HFFc6 (cell line): ENCODE data around the gene FCGR3A. TPM values are rescaled to one million over a fixed set of nuclear protein-coding genes. Genes with fewer than 3 reads are reported as not detected.

Experiments used
- DNase-seq: peaks from one replicate; pipeline ENCODE4 v3.0.0-alpha.2; 2018
- H3K27ac Mint-ChIP-seq: 2 replicates; pipeline ENCODE4 v1.8.0; 2020; ENCODE audit warnings: mild to moderate bottlenecking, mixed read lengths
- H3K27me3 Mint-ChIP-seq: 2 replicates; pipeline ENCODE4 v1.8.0; 2021; ENCODE audit warnings: mild to moderate bottlenecking, moderate library complexity, mixed read lengths; ENCODE audit not compliant: insufficient read depth
- H3K36me3 Mint-ChIP-seq: 2 replicates; pipeline ENCODE4 v1.8.0; 2021; ENCODE audit warnings: low read depth, mixed read lengths
- H3K4me1 Mint-ChIP-seq: 2 replicates; pipeline ENCODE4 v1.8.0; 2020; ENCODE audit warnings: low read depth, mixed read lengths
- H3K4me3 Mint-ChIP-seq: 2 replicates; pipeline ENCODE4 v1.8.0; 2020; ENCODE audit warnings: mild to moderate bottlenecking, moderate library complexity, mixed read lengths
- H3K9me3 Mint-ChIP-seq: 2 replicates; pipeline ENCODE4 v1.8.0; 2020; ENCODE audit warnings: mild to moderate bottlenecking, mixed read lengths
- CTCF ChIP-seq: fragments of 200-600 bp; sonication (generic); IDR thresholded peaks from 2 replicates; pipeline ENCODE4 v1.5.0; 2021; ENCODE audit warnings: antibody characterized with exemption, mild to moderate bottlenecking
- total RNA-seq, 6 experiments: library from RNA; stranded (reverse); fragmentation: NEBNext Ultra II Directional; extraction: Animal tissue kit (Norgen Biotek cat#: 25700); gene quantifications; 2 replicates in 1 of 6; 3 replicates in 5 of 6; pipeline ENCODE4 v1.2.3, GENCODE V29; 2021

The FCGR3A gene
- total RNA-seq, 6 experiments from 2014 or later, result not detected

DNA sequence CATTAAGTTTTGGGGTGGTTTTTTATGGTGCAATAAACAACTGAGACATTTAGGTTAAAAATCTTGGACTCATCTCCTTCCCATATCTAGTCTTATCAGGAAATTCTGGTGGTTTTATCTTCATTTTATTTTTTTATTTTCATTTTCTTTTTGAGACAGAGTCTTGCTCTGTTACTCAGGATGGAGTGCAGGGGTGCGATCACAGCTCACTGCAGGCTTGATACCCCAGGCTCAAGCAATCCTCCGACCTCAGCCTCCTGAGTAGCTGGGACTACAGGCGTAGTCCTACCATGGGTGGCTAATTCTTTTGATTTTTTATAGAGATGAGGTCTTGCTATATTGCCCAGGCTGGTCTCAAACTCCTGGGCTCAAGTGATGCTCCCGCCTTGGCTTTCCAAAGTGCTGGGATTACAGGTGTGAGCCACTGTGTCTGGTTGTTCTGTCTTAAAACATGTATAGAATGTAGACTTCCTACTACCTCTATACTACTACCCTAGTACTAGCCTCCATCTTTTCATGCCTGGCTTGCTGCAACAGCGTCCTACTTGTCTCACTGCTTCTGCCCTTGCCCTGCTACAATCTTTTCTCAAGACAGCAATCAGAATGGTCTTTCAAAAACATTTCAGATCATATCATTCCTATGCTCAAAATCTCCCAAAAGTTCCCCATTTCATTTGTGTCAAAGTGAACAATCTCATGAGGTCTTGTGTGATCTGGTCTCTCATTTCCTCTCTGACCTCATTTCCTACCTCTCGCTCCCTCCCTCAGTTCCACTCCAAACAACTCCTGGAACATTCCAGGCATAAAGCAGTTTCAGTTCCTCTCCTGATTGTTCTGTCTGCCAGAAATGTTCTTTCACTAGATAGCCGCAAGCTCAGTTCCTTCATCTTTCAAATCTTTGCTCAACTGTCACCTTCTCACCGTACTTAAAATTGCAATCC lies 50.2 kb downstream of the FCGR3A start:
- Mint-ChIP-seq H3K36me3 (no peaks in the 10 kb centered on the region), H3K27me3 (peaks cover 19% of the 10 kb centered on the region), H3K9me3 (no peaks in the 10 kb centered on the region), H3K27ac (no peak overlapping the region), H3K4me3 (no peak overlapping the region), H3K4me1 (no peaks in the 10 kb centered on the region)
- no peak for DNase-seq
- no peak for TF ChIP-seq CTCF

DNA sequence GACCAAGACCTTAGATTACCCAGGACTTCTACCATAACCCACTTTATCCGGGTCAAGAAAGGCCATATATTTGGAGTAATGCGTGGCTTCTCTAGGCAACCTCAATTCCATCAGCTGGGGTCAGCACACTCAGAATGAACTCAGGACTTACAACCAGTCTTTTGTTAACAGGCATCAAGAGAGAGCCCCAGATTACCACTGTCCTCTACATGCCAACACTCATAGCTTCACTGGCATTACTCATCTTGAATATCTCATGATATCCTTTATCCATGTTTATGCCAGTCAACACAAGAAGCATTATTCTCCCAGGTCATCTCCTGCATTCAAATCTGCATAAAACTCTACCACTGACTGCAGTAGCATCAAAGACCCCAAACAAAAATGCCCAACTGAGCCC lies 51.0 kb downstream of the FCGR3A start:
- TF ChIP-seq CTCF, result no peak
- Mint-ChIP-seq H3K27ac (no peak overlapping the region), H3K27me3 (peaks cover 19% of the 10 kb centered on the region), H3K36me3 (no peaks in the 10 kb centered on the region), H3K4me1 (no peaks in the 10 kb centered on the region), H3K9me3 (no peaks in the 10 kb centered on the region), H3K4me3 (no peak overlapping the region)
- DNase-seq, result no peak

DNA sequence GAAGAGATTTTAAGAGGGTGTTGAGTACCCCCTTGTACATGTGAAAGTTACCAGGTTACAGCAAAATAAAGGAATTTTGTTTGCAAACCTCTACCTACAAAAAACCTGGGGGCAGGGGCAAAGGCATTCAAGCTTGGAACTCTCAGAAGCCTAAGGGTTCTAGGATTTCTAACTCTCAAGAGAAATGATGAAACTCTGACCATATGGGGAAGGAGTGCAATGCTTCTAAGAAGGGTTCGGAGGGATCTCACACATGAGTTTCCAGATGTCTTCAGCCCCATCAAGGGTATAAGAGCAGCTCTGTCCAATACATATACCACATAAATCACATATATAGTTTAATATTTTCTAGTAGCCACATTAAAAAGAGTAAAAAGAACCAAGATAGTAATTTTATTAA lies 51.7 kb downstream of the FCGR3A start:
- Mint-ChIP-seq H3K27ac (no peak overlapping the region), H3K4me1 (no peaks in the 10 kb centered on the region), H3K27me3 (peaks cover 19% of the 10 kb centered on the region), H3K36me3 (no peaks in the 10 kb centered on the region), H3K9me3 (no peaks in the 10 kb centered on the region), H3K4me3 (no peak overlapping the region)
- DNase-seq, result no peak
- TF ChIP-seq CTCF, result no peak

DNA sequence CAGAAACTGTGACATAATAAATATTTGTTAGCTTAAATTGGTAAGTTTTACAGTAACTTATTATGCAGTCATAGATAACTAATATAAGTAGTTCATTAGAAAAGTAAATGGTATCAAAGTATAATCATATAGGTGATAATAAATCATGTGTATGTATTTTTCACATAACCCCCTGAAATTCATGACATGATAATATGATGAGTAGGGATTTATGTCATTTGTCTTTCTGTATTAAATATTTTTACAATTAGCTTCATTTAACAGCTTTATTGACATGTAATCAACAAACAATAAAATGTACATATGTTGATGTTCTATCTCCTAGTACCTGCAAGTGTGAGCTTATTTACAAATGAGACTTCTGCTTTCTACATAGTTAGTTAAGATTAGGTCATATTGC lies 54.1 kb downstream of the FCGR3A start:
- TF ChIP-seq CTCF, result no peak
- peaks cover 25% of the 10 kb centered on the region for H3K27me3 Mint-ChIP-seq

DNA sequence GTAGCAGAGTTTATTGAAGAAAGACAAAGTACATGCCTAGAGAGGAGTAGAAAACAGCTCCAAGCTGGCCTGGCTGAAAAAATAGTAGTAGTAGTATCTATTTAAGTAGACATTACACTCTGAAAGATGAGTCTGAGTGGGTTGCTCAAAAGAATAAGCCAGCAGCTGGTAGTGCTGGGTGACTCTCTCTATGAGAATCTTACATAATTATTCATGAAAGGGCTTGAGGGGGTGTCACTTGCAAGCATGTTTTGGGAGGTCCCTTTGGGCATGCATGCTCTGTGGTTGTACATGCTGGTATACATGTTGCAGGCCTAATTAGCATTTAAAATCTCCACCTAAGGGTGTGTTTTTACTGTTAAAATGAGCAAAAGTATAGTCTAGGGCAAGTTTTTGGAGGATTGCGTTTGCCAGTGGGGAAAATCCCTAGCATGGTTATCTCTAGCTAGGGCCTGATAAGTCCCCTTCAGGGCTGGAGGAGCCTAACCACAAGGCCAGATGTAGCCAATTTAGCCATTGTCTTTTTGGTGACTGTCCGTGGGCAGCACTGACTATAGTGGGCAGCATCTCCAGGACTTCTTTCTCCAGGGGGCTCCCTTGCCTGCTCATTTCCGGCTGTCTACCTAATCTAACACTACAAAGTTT lies 55.4 kb downstream of the FCGR3A start:
- H3K27me3 Mint-ChIP-seq, result peaks cover 24% of the 10 kb centered on the region
- H3K27ac Mint-ChIP-seq, result no peak overlapping the region

More for the DNA sequence above, 54.1 kb downstream of the FCGR3A start:
- Mint-ChIP-seq H3K27ac (no peak overlapping the region), H3K4me3 (no peak overlapping the region), H3K9me3 (no peaks in the 10 kb centered on the region), H3K4me1 (no peaks in the 10 kb centered on the region), H3K36me3 (no peaks in the 10 kb centered on the region)
- no peak for DNase-seq

More for the DNA sequence above, 55.4 kb downstream of the FCGR3A start:
- no peaks in the 10 kb centered on the region for H3K9me3 Mint-ChIP-seq
- no peaks in the 10 kb centered on the region for H3K4me1 Mint-ChIP-seq
- H3K36me3 Mint-ChIP-seq, result no peaks in the 10 kb centered on the region
- TF ChIP-seq CTCF, result no peak
- no peak overlapping the region for H3K4me3 Mint-ChIP-seq
- DNase-seq, result no peak
